ENCODE measurements around the gene KCNIP1.

DNA sequence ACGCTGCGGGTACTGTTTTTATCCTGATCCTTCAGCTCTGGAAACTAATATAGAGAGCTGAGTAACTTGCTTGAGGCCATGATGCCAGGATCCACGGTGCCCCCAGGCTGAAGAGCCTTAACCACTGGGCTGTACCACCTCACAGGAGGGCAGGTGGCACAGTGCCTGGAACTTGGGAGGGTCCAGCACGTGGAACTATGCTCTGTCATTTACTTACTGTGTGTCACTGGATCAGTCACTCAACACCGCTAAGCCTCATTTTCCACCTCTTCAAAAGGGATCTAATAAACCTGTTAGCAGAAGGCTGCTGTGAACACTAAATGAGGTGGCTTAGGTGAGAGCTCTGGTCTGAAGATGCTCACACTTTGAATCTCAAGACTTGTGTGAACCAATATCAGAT, 29.6 kb downstream of the KCNIP1 start:
- TF ChIP-seq EZH2 (IDR thresholded peaks at IDR 0.05) (no peak), POLR2AphosphoS5 (IDR thresholded peaks at IDR 0.05; ENCODE audit: borderline replicate concordance, low read depth, low read length) (no peak), FOXP2 (optimal IDR thresholded peaks at IDR 0.05; ENCODE audit: control extremely low read depth, extremely low read length, insufficient read depth) (no peak)
